T-helper 9 cell (primary cell): ENCODE results near the gene LATS1.

Source experiments
- DNase-seq: peaks from one replicate; pipeline ENCODE4 v3.0.0-alpha.2; 2020

LATS1 gene

DNA sequence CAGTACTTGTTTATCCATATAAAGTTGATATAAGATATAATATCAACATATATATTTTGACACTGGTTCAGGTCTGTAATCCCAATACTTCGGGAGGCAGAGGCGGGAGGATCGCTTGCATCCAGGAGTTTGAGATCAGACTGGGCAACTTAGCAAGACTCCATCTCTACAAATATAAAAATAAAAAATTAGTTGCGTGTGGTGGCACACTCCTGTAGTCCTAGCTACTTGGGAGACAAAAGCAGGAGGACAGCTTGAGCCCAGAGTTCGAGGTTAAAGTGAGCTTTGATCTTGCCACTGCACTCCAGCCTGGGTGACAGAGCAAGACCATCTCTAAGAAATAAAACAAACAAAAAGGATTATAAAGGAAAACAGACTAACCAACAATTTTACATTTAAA, 60.5 kb downstream of the LATS1 start:
- DNase-seq, result no peak

DNA sequence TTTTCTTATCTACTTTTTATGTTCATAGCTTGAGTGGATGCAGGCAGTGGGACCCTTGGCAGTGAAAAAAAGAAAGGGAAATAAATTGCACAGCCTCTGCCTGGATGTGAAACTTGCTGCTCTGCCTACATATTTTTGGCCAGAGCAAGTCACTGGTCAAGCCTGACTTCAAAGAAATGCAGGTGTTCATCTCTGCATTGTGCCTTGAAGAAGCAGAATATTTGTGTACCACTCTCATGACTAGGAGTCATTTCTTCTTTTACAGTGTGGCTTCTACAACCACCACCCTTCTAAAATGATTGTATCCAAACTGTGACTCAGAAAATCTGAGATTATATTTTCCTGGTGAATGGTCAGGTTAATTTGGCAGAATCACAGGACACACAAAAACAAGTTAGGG, 66.8 kb downstream of the LATS1 start:
- no peak for DNase-seq

GRCh38 chr6:149648148-149649145, 69.5 kb downstream of the LATS1 start, which contains the start of gene KATNA1:
Gene KATNA1 (minus strand): TSS chr6:149648714. CDS start chr6:149638547, 10,167 bp downstream.
- DNase-seq, result peak; percentile 78

GRCh38 chr6:149646599-149646998, 71.3 kb downstream of the LATS1 start:
- DNase-seq, result no peak

GRCh38 chr6:149642829-149643580, 74.9 kb downstream of the LATS1 start:
- no peak for DNase-seq

- no peak for DNase-seq
Measured at GRCh38 chr6:149636124-149636523, 81.8 kb downstream of the LATS1 start.

DNA sequence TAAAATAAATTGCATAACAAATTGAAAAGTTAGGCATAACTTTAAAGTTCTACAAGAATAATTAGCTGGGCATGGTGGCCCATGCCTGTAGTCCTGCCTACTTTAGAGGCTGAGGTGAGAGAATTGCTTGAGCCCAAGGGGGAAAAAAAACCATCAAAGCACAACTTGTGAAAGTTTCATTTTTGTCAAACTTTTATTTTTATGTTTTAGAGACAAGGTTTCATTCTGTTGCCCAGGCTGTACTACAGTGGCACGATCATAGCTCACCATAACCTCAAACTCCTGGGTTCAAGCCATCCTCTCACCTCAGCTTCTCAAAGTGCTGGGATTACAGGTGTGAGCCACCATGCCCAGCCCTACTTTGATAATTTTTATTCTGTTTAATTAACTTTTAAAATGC, 83.6 kb downstream of the LATS1 start:
- DNase-seq, result no peak

DNA sequence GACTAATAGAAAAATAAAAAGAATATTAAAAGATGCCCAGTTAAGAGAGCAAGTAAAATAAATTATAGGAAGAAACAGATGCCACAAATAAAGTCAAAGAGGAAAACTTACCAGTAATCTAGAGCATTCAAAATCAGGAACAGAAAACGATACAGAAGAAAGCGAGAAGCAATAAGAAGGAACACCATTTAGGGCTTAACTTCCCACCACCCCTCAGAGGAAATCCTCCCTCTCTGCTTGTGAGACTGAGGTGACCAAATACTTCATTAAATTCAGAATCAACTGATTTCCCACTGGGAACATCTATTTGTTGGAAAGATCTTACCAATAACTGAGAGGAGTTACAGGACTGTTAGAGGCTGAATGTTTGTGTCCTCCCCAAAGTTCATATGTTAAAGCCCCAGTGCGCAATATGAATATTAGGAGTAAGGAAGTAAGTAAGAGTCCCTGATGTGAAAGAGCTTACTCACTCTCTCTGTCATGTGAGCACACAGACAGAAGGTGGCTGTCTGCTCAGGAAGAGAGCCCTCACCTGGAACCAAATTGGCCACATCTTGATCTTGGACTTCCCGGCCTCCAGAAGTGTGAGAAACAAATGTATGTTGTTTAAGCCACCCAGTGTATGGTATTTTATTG, 88.9 kb downstream of the LATS1 start:
- no peak for DNase-seq

- no peak for DNase-seq
Measured at GRCh38 chr6:149627672-149628071, 90.2 kb downstream of the LATS1 start.

DNA sequence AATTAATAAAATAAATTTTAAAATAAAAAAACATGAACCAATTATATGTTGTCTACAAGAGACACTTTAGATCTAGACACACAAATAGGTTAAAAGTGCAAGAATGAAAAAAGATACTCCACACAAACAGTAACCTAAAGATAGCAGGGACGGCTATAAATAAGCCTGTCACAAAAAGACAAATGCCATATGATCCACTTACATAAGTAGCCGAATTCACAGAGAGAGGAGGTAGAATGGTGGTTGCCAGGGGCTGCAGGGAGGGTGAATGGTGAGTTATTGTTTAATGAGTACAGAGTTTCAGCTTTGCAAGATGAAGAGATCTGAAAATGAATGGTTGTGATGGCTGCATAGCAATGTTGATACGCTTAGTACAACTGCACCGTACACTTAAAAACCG, 102.1 kb downstream of the LATS1 start:
- no peak for DNase-seq

GRCh38 chr6:149614337-149614736, 103.6 kb downstream of the LATS1 start:
- DNase-seq, result no peak

GRCh38 chr6:149608381-149608982, 109.4 kb downstream of the LATS1 start:
- no peak for DNase-seq
